Psoas muscle (tissue), 8 donors: ENCODE data around the gene TOP1. TPM values are rescaled to one million over a fixed set of nuclear protein-coding genes. Genes with fewer than 3 reads are reported as not detected.

Experiments used
- ATAC-seq, 4 donors: fragments of 200-7000 bp; cut with Tn5 transposase; one replicate each; pipeline ENCODE4 v1.9.1; 2020; ENCODE audit warnings: moderate library complexity in 3 of 4, mild to moderate bottlenecking in 2 of 4
- DNase-seq, 2 donors: peaks; one replicate each; pipeline ENCODE4 v3.0.0-alpha.2; 2020
- H3K27ac ChIP-seq: fragments of 200-600 bp; one replicate; pipeline ENCODE4 v1.8.0; 2022
- H3K27me3 ChIP-seq, 3 donors: fragments of 200-600 bp in 1 of 3; one replicate each; pipeline versions ENCODE4 v1.6.1 to v1.8.0; 2013 to 2022; ENCODE audit warnings: low read length in 2 of 3, mild to moderate bottlenecking in 2 of 3, moderate library complexity in 1 of 3; ENCODE audit not compliant: insufficient read depth in 3 of 3
- H3K36me3 ChIP-seq, 2 donors: fragments of 200-600 bp in 1 of 2; one replicate each; pipeline versions ENCODE4 v1.6.1 to v1.8.0; 2013 to 2022; ENCODE audit warnings: low read depth in 1 of 2, mild to moderate bottlenecking in 1 of 2, moderate library complexity in 1 of 2; ENCODE audit not compliant: insufficient read depth in 1 of 2
- H3K4me1 ChIP-seq: fragments of 200-600 bp; one replicate; pipeline ENCODE4 v1.8.0; 2022
- H3K4me3 ChIP-seq: fragments of 200-600 bp; one replicate; pipeline ENCODE4 v1.8.0; 2022; ENCODE audit warnings: mild to moderate bottlenecking
- H3K9me3 ChIP-seq: fragments of 200-600 bp; one replicate; pipeline ENCODE4 v1.8.0; 2022
- CTCF ChIP-seq: fragments of 200-600 bp; IDR thresholded peaks from one replicate; pipeline ENCODE4 v1.8.0; 2022; ENCODE audit warnings: antibody characterized with exemption
- WGBS, 3 donors: extraction: QIAGEN DNeasy Blood & Tissue Kit; methylation state at CpG; one replicate each; pipeline versions ENCODE4 v1.1.6 to v1.1.7; 2013; 5-methylcytosine and 5-hydroxymethylcytosine counted together
- intact Hi-C, 2 donors: fragments of 100-400 bp; cut with DNase I; formaldehyde crosslinking; loops; one replicate each; pipeline versions ENCODE4 v1.11.0 to v1.14.2; 2022
- polyA plus RNA-seq, 3 donors: library from polyadenylated mRNA; stranded (reverse); fragments of 200-250 nt; gene quantifications; one replicate each; pipeline ENCODE4 v1.2.3, GENCODE V29; 2013
- total RNA-seq, 4 donors: library from RNA; stranded (reverse); fragmentation: NEBNext Ultra II Directional in 2 of 4; extraction: Animal tissue kit (Norgen Biotek cat#: 25700) in 2 of 4; gene quantifications; one replicate each; pipeline versions ENCODE4 v1.2.1 to v1.2.4, GENCODE V29; 2021 to 2023
- donor health status: healthy with polysubstance abuse.
- donor health status: DM: no; HTN: no; CAD: no; lungs with moderate emphysema.
- donor health status: Bipolar disorder and iron deficiency.
- donor health status: healthy.
- donor health status: DM: yes; HTN: yes; CAD: no.
- donor health status: DM: no; HTN: no; CAD: no.
- donor health status: DM: no; HTN: no; CAD: no.
- donor health status: DM: yes; HTN: yes; CAD: no.

Gene TOP1
- total and polyA plus RNA-seq, 7 donors: 10.6 to 30.7 (median 22.2) TPM

DNA sequence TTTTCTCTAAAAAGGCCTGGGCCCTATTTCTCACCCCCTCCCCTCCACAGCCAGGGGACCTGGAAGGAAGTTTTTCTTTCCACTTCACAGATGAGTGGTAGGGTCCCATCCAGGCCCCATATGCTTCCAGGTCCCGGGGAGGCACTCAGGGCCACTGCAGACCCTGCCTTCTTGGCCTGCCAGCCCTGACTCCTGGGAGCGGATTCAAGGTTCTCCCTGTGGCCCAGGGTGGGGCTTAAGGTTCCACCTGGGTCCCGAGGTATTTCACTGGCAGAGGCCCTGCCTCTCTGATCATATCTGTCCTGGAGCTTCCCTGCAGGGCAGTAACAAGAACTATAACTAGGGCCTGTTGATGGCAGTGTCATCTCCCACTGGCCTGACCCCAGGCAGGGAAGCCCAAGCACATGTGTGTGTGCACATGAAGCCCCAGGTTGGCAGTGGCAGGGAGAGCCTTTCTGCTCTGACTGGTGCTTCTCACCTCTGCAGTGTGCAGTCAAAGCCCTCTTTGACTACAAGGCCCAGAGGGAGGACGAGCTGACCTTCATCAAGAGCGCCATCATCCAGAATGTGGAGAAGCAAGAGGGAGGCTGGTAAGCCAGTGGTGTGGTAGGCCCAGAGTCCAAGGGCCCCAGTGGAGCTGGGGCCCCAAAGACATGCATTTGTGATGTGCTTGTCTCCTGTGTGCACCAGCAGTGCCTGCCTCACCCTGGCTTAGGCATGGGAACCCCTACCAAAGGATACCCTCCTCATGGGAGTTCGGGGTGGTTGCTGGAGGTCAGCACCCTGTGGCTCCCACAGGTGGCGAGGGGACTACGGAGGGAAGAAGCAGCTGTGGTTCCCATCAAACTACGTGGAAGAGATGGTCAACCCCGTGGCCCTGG lies 139.9 kb downstream of the TOP1 start:
- no peak for TF ChIP-seq CTCF
- intact Hi-C loops: no loop called here
- Histone ChIP-seq H3K27ac (no peak overlapping the region), H3K4me3 (no peak overlapping the region), H3K36me3 (peaks cover 5 to 99% of the 10 kb centered on the region in 2 donors), H3K9me3 (no peaks in the 10 kb centered on the region), H3K27me3 (no peaks in the 10 kb centered on the region), H3K4me1 (peaks cover 10% of the 10 kb centered on the region)
- DNase-seq: peak in 1 of 2 donors; percentile 37
- no peak for ATAC-seq
- WGBS, 3 donors: 92 to 96% (median 93%) methylated on average over 10 of the region's 10 CpGs

GRCh38 chr20:41169162-41169690 lies 140.6 kb downstream of the TOP1 start:
- DNase-seq (peak in 1 of 2 donors; percentile 28), ATAC-seq (no peak)
- intact Hi-C loops: no loop called here
- H3K9me3 ChIP-seq: no peaks in the 10 kb centered on the region
- no peak overlapping the region for H3K27ac ChIP-seq
- no peak overlapping the region for H3K4me3 ChIP-seq
- WGBS, 3 donors: 89 to 91% (median 90%) methylated on average over 9 of the region's 9 CpGs
- TF ChIP-seq CTCF: no peak
- H3K27me3 ChIP-seq: no peaks in the 10 kb centered on the region
- H3K36me3 ChIP-seq: peaks cover 4 to 99% of the 10 kb centered on the region in 2 donors
- peaks cover 17% of the 10 kb centered on the region for H3K4me1 ChIP-seq

- peak in 1 of 2 donors; percentile 42 for DNase-seq
- TF ChIP-seq CTCF: no peak
- intact Hi-C loops: loop anchor here (5.0 kb wide), 2 partner anchors 62 to 237 kb away; no protein-coding TSS in a partner anchor
- Histone ChIP-seq H3K4me3 (no peak overlapping the region), H3K9me3 (no peaks in the 10 kb centered on the region), H3K27ac (no peak overlapping the region), H3K4me1 (peaks cover 23% of the 10 kb centered on the region), H3K27me3 (no peaks in the 10 kb centered on the region), H3K36me3 (peaks cover 4 to 99% of the 10 kb centered on the region in 2 donors)
- ATAC-seq: no peak
- 86 to 93% (median 87%) methylated on average over 14 of the region's 14 CpGs for WGBS, 3 donors
These were observed 141.2 kb downstream of the TOP1 start for GRCh38 chr20:41169791-41170351.

GRCh38 chr20:41170386-41171105 lies 141.9 kb downstream of the TOP1 start:
- no peak for ATAC-seq
- peaks cover 4 to 96% of the 10 kb centered on the region in 2 donors for H3K36me3 ChIP-seq
- H3K4me1 ChIP-seq: peaks cover 30% of the 10 kb centered on the region
- H3K27me3 ChIP-seq: no peaks in the 10 kb centered on the region
- H3K9me3 ChIP-seq: no peaks in the 10 kb centered on the region
- no peak for TF ChIP-seq CTCF
- no peak overlapping the region for H3K27ac ChIP-seq
- peak in 1 of 2 donors; percentile 36 for DNase-seq
- intact Hi-C loops: loop anchor here (5.0 kb wide), 2 partner anchors 62 to 237 kb away; no protein-coding TSS in a partner anchor
- WGBS, 3 donors: 89 to 93% (median 92%) methylated on average over 6 of the region's 6 CpGs
- H3K4me3 ChIP-seq: no peak overlapping the region
